Stimulated activated naive CD8-positive, alpha-beta T cell treated with anti-CD3 and anti-CD28 coated beads, Interleukin-15, Interleukin-2, amounts not matched to agents 100 U/mL and 50 U/mL, for 24 hours (primary cell): ENCODE measurements around the gene DHX30.
"Not testable (repeated sequence)": the region's sequence is repeated elsewhere in the genome, so short reads cannot be mapped to it uniquely, and the experiment has no call there.

ENCODE experiments used
- ATAC-seq: fragments of 150-1000 bp; cut with Tn5 transposase; one replicate; pipeline ENCODE4 v1.10.0; 2021
- DNase-seq: peaks from one replicate; pipeline ENCODE4 v3.0.0; 2021

The DHX30 gene, protein sequence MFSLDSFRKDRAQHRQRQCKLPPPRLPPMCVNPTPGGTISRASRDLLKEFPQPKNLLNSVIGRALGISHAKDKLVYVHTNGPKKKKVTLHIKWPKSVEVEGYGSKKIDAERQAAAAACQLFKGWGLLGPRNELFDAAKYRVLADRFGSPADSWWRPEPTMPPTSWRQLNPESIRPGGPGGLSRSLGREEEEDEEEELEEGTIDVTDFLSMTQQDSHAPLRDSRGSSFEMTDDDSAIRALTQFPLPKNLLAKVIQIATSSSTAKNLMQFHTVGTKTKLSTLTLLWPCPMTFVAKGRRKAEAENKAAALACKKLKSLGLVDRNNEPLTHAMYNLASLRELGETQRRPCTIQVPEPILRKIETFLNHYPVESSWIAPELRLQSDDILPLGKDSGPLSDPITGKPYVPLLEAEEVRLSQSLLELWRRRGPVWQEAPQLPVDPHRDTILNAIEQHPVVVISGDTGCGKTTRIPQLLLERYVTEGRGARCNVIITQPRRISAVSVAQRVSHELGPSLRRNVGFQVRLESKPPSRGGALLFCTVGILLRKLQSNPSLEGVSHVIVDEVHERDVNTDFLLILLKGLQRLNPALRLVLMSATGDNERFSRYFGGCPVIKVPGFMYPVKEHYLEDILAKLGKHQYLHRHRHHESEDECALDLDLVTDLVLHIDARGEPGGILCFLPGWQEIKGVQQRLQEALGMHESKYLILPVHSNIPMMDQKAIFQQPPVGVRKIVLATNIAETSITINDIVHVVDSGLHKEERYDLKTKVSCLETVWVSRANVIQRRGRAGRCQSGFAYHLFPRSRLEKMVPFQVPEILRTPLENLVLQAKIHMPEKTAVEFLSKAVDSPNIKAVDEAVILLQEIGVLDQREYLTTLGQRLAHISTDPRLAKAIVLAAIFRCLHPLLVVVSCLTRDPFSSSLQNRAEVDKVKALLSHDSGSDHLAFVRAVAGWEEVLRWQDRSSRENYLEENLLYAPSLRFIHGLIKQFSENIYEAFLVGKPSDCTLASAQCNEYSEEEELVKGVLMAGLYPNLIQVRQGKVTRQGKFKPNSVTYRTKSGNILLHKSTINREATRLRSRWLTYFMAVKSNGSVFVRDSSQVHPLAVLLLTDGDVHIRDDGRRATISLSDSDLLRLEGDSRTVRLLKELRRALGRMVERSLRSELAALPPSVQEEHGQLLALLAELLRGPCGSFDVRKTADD

GRCh38 chr3:47802734-47803479, at the start of gene DHX30:
Gene DHX30, plus strand, starts transcription at chr3:47803138. Its CDS starts 7,546 bp downstream, at chr3:47810684.
- ATAC-seq: peak; percentile 94
- DNase-seq: peak; percentile 90

- no peak for ATAC-seq
Observed at GRCh38 chr3:47758261-47759025, 44.5 kb upstream of the DHX30 start.

GRCh38 chr3:47760207-47760606, 42.7 kb upstream of the DHX30 start:
- not testable (repeated sequence) for ATAC-seq, DNase-seq

More at GRCh38 chr3:47758261-47759025, 44.5 kb upstream of the DHX30 start:
- no peak for DNase-seq

DNA sequence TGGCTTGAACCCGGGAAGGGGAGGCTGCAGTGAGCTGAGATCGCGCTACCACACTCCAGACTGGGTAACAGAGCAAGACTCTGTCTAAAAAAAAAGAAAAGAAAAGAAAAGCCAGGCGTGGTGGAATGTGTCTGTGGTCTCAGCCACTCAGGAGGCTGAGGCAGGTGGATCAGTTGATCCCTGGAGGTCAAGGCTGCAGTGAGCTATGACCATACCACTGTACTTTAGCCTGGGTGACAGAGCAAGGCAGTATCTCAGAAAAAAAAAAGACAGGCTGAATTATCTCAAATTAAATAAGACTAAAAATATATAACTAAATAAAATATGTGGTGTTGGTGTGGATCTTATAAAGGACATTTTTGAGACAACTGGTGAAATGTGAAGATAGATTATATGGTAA, 41.9 kb upstream of the DHX30 start:
- no peak for ATAC-seq
- DNase-seq: no peak

- ATAC-seq (no peak), DNase-seq (no peak)
Observed at GRCh38 chr3:47762233-47762632, 40.7 kb upstream of the DHX30 start.

- ATAC-seq: no peak
- DNase-seq: no peak
Observed at GRCh38 chr3:47766186-47766585, 36.8 kb upstream of the DHX30 start.

- ATAC-seq (no peak), DNase-seq (no peak)
Observed at GRCh38 chr3:47772047-47772446, 30.9 kb upstream of the DHX30 start.

DNA sequence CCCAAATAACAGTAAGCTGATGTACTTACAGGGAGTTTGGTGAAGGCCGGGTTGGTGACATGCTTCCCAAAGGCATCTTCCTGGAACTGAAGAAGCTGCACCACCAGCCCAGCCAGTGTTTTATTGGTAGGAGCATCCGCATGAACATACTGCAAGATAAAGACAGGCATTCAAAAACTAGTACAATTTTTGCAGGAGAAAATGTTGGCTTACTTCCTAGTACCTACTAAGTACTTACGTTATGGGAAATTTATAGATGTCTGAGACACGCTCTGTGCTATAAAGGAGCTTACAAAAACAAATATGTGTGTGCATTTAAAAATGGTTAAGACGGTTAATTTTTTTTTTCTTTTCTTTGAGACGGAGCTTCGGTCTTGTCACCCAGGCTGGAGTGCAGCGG, 30.1 kb upstream of the DHX30 start:
- no peak for ATAC-seq
- no peak for DNase-seq

GRCh38 chr3:47778746-47779145, 24.2 kb upstream of the DHX30 start:
- ATAC-seq (no peak), DNase-seq (no peak)

DNA sequence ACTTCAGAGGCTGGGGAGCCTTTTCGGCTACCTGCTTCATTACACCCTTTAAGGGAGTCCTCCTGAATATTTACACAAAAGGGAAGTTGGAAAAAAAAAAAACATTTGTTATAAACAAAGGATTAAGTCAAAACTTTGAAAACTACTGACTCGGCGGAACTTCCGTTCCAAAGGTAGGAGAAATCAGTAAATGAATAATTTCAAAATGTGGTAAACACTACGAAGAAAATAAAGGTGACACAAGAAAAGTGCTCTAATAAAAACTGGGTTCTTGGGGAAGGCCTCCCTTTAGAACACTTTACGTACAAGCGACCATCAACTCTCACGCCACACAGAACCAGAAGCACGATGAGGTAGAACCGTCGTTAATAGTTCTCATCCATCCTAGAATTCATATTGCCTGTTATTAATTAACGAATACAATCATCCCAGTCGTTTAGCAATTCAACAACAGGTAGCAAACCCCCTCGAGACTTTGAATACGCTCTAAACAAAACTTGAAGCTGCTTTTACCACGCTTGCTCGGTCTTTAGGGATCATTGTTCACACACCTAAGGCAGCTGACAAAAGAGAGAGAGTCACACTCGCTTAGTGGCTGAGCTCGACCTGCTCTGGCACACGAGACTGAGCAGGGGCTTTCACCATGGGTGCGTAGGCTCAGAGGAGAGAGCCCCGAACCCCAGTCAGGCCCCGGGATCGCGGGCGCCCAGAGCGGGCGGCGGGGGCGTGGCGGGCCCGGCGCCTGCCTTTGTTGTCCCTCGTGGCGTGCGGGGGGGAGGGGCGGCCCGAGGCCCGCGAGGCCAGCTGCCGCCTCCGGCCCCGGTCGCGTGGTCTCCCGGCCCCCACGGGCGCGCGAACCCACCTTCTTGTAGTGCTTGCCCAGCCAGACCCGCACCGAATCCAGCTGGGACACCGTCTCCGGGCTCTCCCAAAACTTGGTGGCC, 21.9 kb upstream of the DHX30 start:
- peak; percentile 29 for ATAC-seq
- DNase-seq: peak; percentile 78

DNA sequence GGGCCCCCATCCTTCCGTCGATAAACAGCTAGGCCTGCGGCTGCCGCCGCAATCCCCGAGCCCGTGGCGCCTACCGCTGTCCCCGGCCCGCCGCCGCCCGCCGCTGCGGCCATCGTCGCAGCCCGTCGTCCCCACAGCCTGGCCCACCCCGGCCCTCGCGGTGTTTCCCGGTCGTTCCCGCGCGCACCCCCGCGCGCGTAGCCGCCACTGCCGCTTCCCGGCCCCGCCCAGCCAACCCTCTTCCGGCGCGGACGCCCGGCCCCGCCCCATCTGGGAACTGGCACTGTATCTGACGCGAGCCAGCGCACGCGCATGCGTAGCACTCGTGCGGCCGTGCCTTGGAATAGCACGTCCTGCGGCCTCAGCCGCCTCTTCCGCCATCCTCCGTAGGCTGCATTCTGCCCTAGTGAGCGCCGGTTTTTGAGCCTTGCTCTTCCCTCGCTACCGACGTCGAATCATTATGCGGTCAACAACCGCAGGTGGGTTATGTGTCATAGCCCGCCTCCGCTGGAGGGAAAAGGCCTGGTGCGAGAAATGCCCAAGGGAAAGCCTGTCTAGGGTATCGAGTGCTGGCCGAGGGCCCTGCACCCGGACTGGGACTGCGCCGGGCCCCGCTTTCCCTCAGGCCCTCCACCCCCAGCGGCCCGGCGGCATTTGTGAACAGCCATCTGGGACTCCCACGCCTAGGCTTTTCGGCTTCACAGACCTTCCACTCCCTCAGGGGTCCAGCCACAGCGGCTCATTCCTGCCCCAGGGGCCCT, 21.1 kb upstream of the DHX30 start, which contains the start of gene SMARCC1:
Gene SMARCC1, minus strand, starts transcription at position 209 of the 761 bp plus-strand sequence. Its CDS starts 96 bp downstream, at position 113.
- DNase-seq (peak; percentile 99), ATAC-seq (peak; percentile 96)

- ATAC-seq (no peak), DNase-seq (no peak)
Observed at GRCh38 chr3:47782446-47783308, 20.3 kb upstream of the DHX30 start.

GRCh38 chr3:47783673-47784072, 19.3 kb upstream of the DHX30 start:
- DNase-seq (no peak), ATAC-seq (no peak)

DNA sequence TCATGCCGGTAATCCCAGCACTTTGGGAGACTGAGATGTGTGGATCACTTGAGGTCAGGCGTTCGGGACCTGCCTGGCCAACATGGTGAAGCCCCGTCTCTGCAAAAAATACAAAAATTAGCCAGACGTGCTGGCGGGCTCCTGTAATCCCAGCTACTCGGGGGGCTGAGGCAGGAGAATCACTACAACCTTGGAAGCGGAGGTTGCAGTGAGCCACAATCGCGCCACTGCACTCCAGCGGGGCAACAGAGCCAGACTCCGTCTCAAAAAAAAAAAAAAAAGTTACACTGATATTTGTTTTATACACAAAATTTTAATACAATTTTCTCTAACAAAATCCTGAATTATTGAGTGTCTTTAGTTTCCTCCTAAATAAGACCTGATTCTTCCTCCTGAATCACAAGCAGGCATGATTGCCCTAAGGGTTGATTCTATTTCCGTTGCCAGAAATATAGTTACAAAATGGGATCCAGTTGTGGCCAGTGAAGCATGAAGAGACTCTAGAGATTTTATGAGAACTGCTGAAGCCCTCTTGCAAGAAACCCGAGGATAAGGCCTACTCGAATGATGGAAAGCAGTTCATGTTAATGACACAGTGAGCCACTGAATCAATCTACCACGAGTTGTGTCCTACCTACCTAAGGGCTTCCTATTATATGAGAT, 11.6 kb upstream of the DHX30 start:
- ATAC-seq: no peak
- DNase-seq: no peak

GRCh38 chr3:47792699-47793098, 10.2 kb upstream of the DHX30 start:
- no peak for DNase-seq
- ATAC-seq: no peak

DNA sequence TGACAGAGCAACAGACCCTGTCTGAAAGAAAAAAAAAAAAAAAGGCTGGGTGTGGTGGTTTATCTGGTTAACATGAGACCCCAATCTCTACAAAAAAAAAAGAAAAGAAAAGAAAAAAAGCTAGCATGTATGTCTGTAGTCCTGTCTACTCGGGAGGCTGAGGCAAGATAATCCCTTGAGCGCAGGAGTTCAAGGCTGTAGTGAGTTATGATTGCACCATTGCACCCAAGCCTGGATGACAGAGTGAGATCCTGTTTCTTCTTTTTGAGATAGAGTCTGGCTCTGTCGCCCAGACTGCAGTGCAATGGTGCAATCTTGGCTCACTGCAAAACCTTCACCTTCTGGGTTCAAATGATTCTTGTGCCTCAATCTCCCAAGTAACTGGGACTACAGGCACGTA, 8.4 kb upstream of the DHX30 start:
- DNase-seq (no peak), ATAC-seq (no peak)

DNA sequence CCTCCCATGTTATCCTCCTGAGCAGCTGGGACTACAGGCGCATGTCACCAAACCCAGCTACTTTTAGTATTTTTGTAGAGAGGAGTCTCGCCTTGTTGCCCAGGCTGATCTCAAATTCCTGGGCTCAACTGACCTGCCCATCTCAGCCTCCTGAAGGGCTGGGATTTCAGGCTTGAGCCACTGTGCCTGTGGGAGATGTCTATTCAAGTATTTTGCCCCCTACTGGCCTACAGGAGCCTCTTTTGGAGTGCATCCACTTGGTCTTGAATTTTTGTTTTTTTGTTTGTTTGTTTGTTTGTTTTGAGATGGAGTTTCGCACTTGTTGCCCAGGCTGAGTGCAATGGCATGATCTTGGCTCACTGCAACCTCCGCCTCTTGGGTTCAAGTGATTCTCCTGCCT, 3.2 kb upstream of the DHX30 start:
- ATAC-seq (no peak), DNase-seq (no peak)
